GM18499 (cell line): ENCODE data around the gene CGB3.
"Not testable (repeated sequence)": the region's sequence is repeated elsewhere in the genome, so short reads cannot be mapped to it uniquely, and the experiment has no call there.

Experiments
- ATAC-seq: cut with Tn5 transposase; IDR thresholded peaks from one replicate; pipeline ENCODE4 v1.9.1; 2021; ENCODE audit warnings: moderate number of reproducible peaks; ENCODE audit not compliant: insufficient read depth, unreplicated experiment

The CGB3 gene

DNA sequence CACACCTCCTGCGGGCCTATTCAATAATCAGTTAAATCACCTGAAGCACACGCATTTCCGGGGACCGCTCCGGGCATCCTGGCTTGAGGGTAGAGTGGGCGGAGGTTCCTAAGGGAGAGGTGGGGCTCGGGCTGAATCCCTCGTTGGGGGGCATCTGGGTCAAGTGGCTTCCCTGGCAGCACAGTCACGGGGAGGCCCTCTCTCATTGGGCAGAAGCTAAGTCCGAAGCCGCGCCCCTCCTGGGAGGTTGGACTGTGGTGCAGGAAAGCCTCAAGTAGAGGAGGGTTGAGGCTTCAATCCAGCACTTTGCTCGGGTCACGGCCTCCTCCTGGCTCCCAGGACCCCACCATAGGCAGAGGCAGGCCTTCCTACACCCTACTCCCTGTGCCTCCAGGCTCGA is 19.4 kb upstream of the CGB3 start, which contains the start of gene CGB5:
Gene CGB5, plus strand, starts transcription at position 301 of the 400 bp plus-strand sequence. CDS start 362 bp downstream, outside the sequence.
- ATAC-seq = not testable (repeated sequence)

DNA sequence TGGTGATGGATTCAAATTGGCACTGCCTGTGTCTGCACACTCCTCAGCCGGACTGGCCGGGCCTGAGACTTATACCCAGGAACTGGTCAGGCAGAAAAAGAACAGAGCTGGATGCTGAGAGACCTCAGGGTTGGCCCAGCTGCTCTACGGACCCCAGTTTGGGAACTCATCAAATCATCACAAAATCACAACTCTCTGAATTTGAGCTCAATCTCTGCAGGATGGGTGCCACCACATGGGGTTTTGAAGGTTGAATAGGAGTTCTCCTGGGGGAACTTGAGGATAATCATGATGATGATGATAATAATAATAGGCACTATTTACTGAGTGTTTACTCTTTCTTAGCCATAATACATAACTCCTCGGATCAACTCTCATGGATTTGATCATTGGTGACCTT is 18.5 kb upstream of the CGB3 start:
- ATAC-seq = not testable (repeated sequence)

DNA sequence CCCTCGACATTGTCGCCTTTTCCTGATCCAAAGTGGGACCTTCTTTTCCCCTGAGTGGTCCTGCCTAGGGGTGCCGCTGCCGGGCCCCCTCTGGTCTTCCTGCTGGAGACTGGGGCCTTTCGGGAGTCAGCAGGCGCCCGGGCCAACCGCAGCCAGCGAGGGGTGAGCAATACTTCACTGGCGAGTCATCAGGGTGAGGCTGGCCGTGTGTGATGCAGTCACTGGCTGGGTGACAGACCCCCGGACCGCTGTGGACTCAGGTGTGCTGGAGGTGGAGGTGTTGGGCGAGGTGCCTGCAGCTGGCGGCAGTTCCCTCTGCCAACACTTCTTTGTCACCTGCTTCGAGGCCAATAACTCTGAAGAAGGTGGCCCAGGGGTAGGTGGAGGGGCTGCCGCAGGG is 18.0 kb upstream of the CGB3 start:
- no peak for ATAC-seq

DNA sequence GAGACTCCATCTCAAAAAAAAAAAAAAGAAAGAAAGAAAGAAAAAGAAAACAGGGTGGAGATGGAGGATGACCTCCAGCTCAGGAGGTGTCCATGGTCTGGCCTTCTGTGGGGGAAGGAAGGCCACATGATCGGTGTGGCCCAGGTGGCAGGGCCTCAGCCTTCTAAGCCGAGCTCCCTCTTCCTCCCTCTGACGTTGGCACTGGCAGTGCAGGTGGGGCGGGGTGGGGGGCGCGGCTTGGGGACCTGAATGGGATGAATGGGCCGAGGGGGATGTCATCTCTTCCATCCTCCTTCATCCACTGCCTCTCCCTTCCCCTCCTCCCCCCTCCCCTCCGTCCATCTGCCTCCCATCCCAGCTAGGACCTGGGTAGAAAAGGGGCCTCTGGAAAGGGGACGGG is 15.6 kb upstream of the CGB3 start:
- ATAC-seq = not testable (repeated sequence)

DNA sequence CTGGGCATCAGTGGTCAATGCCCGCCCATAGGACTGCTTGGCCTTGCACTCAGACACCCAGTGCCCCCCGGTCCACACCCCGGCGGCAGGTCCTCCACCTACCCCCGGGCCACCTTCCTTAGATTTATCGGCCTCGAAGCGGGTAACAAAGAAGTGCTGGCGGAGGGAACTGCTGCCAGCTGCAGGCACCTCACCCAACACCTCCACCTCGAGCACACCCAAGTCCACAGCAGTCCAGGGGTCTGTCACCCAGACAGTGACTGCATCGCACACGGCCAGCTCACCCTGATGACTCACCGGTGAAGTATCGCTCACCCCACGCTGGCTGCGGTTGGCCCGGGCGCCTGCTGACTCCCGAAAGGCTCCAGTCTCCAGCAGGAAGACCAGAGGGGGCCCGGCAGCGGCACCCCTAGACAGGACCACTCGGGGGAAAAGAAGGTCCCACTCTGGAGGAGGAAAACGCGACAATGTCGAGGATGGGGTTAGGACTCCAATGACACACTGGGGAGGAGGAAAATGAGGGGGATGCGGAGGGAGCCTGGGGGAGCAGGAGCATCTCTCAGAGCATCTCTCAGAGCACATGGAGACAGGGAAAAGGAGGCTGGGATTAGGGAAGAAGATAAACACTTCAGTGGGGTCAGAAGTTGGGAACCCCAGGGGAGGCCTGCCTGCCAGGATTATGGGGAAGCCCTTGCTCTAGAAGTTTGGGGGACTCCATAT is 14.6 kb upstream of the CGB3 start:
- not testable (repeated sequence) for ATAC-seq

DNA sequence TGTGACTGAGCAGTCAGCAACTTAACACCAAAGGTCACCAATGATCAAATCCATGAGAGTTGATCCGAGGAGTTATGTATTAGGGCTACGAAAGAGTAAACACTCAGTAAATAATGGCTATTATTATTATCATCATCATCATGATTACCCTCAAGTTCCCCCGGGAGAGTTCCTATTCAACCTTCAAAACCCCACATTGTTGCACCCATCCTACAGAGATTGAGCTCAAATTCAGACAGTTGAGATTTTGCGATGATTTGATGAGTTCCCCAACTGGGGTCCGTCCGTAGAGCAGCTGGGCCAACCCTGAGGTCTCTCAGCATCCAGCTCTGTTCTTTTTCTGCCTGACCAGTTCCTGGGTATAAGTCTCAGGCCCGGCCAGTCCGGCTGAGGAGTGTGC is 14.0 kb upstream of the CGB3 start:
- ATAC-seq = not testable (repeated sequence)

DNA sequence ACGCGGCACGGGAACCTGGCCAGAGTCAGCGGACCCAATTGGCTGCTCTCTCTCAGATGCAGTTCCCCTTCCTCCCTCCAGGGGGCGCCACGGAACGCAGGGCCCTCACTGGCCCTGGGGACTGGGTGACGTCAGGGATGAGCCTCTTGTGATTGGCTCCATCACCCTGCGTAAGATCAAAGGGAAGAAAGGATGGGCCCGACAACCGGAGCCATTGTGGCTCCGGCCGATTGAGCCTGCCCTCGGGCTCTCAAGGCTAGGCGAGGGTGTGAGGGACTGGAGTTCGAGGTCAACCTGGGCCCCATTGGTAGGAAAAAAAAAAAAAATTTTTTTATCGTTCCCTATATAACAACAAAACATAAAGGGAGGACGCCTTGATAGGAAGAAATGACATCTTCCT is 12.7 kb upstream of the CGB3 start, which contains the start of gene CGB1:
Gene CGB1, minus strand, starts transcription at position 81 of the 400 bp plus-strand sequence. CDS start 184 bp downstream, outside the sequence.
- ATAC-seq = not testable (repeated sequence)

DNA sequence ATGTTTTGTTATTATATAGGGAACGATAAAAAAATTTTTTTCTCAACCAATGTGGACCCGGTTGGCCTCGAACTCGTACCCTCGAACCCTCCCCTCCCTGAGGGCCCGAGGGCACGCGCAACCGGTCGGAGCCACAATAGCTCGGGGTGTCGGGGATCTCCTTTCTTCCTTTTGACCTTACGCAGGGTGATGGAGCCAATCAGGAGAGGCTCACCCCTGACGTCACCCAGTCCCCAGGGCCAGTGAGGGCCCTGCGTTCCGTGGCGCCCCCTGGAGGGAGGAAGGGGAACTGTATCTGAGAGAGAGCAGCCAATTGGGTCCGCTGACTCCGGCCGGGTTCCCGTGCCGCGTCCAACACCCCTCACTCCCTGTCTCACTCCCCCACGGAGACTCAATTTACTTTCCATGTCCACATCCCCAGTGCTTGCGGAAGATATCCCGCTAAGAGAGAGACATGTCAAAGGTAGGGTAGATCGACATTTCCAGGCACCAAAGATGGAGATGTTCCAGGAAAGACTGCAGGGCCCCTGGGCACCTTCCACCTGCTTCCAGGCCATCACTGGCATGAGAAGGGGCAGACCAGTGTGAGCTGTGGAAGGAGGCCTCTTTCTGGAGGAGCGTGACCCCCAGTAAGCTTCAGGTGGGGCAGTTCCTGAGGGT is 7.6 kb upstream of the CGB3 start, which contains the start of gene CGB2:
Gene CGB2, plus strand, starts transcription at position 249 of the 660 bp plus-strand sequence. Its CDS starts 206 bp downstream, at position 455.
- ATAC-seq = not testable (repeated sequence)

DNA sequence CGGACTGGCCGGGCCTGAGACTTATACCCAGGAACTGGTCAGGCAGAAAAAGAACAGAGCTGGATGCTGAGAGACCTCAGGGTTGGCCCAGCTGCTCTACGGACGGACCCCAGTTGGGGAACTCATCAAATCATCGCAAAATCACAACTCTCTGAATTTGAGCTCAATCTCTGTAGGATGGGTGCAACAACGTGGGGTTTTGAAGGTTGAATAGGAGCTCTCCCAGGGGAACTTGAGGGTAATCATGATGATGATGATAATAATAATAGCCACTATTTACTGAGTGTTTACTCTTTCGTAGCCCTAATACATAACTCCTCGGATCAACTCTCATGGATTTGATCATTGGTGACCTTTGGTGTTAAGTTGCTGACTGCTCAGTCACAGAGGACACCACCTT is 6.2 kb upstream of the CGB3 start:
- not testable (repeated sequence) for ATAC-seq

DNA sequence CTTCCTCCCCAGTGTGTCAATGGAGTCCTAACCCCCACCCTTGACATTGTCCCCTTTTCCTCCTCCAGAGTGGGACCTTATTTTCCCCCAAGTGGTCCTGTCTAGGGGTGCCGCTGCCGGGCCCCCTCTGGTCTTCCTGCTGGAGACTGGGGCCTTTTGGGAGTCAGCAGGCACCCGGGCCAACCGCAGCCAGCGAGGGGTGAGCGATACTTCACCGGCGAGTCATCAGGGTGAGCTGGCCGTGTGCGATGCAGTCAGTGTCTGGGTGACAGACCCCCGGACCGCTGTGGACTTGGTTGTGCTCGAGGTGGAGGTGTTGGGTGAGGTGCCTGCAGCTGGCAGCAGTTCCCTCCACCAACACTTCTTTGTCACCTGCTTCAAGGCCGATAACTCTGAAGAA is 5.6 kb upstream of the CGB3 start:
- not testable (repeated sequence) for ATAC-seq

DNA sequence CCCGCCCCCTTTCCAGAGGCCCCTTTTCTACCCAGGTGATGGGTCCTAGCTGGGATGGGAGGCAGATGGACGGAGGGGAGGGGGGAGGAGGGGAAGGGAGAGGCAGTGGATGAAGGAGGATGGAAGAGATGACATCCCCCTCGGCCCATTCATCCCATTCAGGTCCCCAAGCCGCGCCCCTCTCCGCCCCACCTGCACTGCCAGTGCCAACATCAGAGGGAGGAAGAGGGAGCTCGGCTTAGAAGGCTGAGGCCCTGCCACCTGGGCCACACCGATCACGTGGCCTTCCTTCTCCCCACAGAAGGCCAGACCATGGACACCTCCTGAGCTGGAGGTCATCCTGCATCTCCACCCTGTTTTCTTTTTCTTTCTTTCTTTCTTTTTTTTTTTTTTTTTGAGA is 4.6 kb upstream of the CGB3 start:
- not testable (repeated sequence) for ATAC-seq

DNA sequence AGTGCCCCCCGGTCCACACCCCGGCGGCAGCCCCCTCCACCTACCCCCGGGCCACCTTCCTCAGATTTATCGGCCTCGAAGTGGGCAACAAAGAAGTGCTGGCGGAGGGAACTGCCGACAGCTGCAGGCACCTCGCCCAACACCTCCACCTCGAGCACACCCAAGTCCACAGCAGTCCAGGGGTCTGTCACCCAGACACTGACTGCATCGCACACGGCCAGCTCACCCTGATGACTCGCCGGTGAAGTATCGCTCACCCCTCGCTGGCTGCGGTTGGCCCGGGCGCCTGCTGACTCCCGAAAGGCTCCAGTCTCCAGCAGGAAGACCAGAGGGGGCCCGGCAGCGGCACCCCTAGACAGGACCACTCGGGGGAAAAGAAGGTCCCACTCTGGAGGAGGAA is 1.5 kb upstream of the CGB3 start:
- ATAC-seq = not testable (repeated sequence)

DNA sequence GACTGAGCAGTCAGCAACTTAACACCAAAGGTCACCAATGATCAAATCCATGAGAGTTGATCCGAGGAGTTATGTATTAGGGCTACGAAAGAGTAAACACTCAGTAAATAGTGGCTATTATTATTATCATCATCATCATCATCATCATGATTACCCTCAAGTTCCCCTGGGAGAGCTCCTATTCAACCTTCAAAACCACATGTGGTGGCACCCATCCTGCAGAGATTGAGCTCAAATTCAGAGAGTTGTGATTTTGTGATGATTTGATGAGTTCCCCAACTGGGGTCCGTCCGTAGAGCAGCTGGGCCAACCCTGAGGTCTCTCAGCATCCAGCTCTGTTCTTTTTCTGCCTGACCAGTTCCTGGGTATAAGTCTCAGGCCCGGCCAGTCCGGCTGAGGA is 955 bp upstream of the CGB3 start:
- not testable (repeated sequence) for ATAC-seq

DNA sequence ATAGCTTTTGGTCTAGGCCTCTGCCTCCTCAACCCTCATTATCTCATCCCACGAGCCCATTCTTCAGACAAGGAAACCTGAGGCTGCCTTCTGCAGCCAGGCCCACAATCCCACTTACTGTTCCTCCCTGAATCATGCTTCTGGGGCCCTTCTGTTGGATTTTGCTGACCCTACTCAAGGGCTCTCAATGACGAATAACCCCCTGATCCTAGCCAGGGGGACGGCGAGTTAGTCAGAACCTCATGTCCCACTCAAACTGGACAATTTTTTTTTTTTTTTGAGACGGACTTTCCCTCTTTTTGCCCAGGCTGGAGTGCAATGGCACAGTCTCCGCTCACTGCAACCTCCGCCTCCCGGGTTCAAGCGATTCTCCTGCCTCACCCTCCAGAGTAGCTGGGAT is 2.0 kb downstream of the CGB3 start:
- ATAC-seq = no peak

DNA sequence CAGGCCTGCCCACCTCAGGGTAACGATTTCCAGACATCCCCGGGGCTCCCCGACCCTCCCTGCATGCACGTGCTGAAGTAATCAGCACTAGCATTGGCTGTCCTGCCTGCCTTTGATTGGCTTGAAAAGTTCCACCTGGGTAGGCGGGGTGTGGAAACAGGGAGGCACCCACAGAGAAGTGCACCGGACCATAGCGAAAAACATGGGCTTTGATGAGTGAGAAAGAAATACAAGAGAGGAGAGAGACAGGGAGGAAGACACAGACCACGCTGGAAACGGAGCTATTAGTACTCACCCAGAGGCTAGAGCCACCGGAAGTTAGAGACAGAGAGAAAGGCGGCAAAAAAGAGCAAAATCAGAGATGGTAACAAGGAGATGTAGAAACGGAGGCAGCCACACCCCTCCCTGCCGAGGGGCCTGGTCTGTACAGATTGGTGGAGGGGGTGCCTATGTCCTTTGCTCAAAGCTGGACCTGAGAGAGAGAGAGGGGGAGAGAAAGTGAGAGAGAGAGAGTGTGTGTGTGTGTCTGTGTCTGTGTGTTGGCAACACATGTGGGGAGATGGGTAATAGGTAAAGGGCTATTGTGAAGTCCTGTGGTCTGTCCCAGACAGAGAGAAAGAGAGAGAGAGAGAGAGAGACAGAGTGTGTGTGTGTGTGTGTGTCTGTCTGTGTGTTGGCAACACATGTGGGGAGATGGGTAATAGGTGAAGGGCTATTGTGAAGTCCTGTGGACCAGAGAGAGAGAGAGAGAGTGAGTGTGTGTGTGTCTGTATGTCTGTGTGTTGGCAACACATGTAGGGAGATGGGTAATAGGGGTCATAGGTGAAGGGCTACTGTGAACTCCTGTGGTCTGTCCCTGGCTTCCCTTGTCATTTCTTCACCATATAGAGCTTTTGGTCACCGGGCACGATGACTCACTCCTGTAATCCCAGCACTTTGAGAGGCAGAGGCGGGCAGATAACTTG is 2.9 kb downstream of the CGB3 start:
- ATAC-seq = no peak

DNA sequence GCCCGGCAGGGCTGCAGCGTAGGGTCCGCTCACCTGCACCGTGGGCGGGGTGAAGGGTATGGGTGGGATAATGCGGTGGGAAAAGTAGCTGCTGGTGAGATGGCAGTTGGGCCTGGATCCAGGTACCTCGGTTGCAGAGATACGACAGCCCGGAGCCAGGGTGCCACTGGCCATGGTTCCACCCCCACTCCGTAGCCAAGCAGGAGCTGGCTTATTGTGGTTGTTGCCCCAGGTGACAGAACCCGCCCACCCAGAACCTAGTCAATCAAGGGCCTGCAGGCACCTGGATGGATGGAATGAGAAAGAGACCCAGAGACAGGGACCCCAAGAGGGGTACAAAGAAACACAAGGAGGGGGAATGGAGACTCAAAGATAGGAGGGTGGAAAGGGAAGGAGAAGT is 3.8 kb downstream of the CGB3 start:
- ATAC-seq = no peak

DNA sequence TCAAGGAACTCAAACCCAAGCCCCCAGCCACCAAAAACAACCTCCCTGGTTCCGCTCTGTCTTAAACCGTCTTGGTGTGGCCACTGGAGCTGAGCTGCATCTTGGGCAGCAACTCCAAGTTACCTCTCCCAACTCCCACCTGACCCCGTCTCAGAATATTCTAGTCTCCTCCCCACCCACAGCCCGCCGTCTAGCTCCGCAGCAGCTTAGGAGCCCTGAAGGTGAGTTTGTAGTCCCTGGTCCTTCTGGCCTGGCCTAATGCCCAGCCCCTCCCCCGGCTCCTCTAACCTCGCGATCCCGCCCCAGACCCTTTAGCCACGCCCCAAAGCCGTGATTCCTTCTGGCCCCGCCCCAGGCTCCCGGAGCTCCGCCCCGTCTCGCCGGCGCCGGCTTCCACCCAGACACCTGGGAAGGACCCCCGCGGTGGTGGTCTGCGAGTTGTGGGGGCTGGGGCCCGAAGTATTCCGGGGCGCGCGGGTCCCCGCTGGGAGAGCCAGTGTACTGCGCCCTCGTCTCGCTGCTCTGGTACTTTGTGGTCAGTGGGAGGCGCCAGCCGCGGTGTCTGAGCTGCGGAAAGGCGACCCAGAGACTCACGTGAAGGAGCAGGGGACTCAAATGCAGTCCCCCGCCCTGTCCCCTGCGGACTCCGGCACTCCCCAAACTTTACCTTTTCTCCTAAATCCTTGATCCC is 4.7 kb downstream of the CGB3 start:
- no peak for ATAC-seq

DNA sequence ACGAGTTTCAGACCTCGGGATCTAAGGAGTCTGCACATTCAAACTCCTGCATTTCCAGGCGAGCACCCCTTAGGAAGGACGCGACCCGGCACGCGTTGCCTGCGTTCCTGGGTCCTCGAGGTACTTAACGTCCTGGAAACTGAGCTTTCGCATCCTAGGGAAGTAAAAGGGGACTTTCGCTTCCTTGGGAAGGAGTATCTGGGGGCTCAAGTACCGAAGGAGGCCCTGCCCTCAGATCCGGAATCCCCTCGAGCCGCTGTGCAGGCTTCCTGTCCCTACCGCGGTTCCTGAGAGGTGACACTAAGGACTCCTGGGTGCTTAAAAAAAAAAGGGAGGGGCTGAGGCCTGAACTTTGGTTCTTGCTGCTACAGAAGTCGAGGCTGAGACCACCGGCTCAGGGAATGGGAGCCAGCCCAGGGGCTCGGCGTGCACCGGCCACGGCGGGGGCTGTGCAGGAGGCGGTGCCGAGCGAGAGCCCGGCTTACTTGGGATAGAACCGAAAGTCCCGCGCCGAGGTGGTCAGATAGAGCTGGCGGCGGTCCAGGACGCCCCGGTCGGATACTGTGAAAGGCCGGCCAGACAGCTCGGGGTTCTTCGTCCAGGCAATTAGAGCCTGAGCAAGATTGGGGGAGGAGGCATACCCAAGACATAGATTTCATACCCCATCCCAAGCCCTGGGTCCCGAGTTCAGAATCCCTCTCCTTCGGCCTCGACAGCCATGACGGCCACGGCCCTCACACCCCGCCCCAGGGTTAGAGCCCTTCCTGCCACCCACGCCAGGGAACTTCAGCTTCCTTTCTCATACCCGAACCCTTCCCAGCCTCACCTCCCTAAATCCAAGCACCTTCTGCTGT is 5.5 kb downstream of the CGB3 start:
- not testable (repeated sequence) for ATAC-seq
